HEK293 (cell line): Measurements from ENCODE around the gene DGCR2.

Source experiments
- CTCF ChIA-PET: fragments of 350-600 bp; formaldehyde crosslinking; extraction: SDS; loops from one replicate; lab custom pipeline; 2021; ENCODE audit warnings: antibody characterized with exemption; lab: Yijun Ruan, JAX
- POLR2A ChIA-PET: fragments of 300-600 bp; formaldehyde crosslinking; extraction: SDS; loops from one replicate; lab custom pipeline; 2020; ENCODE audit warnings: antibody characterized with exemption, inconsistent platforms; lab: Yijun Ruan, JAX
- H3K27ac ChIP-seq: fragments of 200-500 bp; sonication (Bioruptor generic); 2 replicates; pipeline ENCODE4 v1.5.1; 2014; ENCODE audit warnings: low read depth, low read length, control low read depth, inconsistent platforms; ENCODE audit errors: extremely low read depth
- H3K36me3 ChIP-seq, 2 experiments: fragments of 200-500 bp in 1 of 2; sonication (Bioruptor generic) in 1 of 2; 1 replicate in 1 of 2; 2 replicates in 1 of 2; pipeline ENCODE4 v1.5.1; 2014 to 2017; ENCODE audit warnings: inconsistent platforms in 2 of 2, low read length in 2 of 2; ENCODE audit not compliant: control insufficient read depth in 2 of 2, insufficient read depth in 1 of 2
- H3K4me1 ChIP-seq: fragments of 200-500 bp; sonication (Bioruptor generic); 2 replicates; pipeline ENCODE4 v1.5.1; 2014; ENCODE audit warnings: mild to moderate bottlenecking, low read length, inconsistent platforms; ENCODE audit not compliant: control insufficient read depth, insufficient read depth
- H3K4me3 ChIP-seq: 2 replicates; pipeline ENCODE4 v1.5.1; 2011; ENCODE audit warnings: low read depth, mild to moderate bottlenecking, control low read depth, low read length, moderate library complexity
- H3K9me3 ChIP-seq: fragments of 200-500 bp; sonication (Bioruptor generic); 2 replicates; pipeline ENCODE4 v1.5.1; 2014; ENCODE audit warnings: low read depth, low read length, inconsistent platforms; ENCODE audit not compliant: control insufficient read depth, insufficient read depth
- KLF8 ChIP-seq: fragments of 450-650 bp; formaldehyde crosslinking; IDR thresholded peaks from 2 replicates; pipeline ENCODE4 v1.5.1; 2016; ENCODE audit warnings: missing biosample characterization, missing genetic modification characterization
- RBAK ChIP-seq: fragments of 450-650 bp; formaldehyde crosslinking; IDR thresholded peaks from 2 replicates; pipeline ENCODE4 v1.5.1; 2016; ENCODE audit warnings: missing biosample characterization, missing genetic modification characterization
- REPIN1 ChIP-seq: fragments of 450-650 bp; formaldehyde crosslinking; IDR thresholded peaks from 2 replicates; pipeline ENCODE4 v1.5.1; 2017; ENCODE audit warnings: missing biosample characterization, missing genetic modification characterization, low read depth
- ZFP69B ChIP-seq: fragments of 450-650 bp; formaldehyde crosslinking; IDR thresholded peaks from 2 replicates; pipeline ENCODE4 v1.5.1; 2016; ENCODE audit warnings: missing biosample characterization, missing genetic modification characterization
- ZNF138 ChIP-seq: fragments of 450-650 bp; formaldehyde crosslinking; IDR thresholded peaks from 2 replicates; pipeline ENCODE4 v1.5.1; 2016; ENCODE audit warnings: missing biosample characterization, missing genetic modification characterization, borderline replicate concordance
- ZNF211 ChIP-seq: fragments of 450-650 bp; formaldehyde crosslinking; IDR thresholded peaks from 2 replicates; pipeline ENCODE4 v1.5.1; 2016; ENCODE audit warnings: low read depth, missing biosample characterization, missing genetic modification characterization
- ZNF302 ChIP-seq: fragments of 450-650 bp; formaldehyde crosslinking; IDR thresholded peaks from 2 replicates; pipeline ENCODE4 v1.5.1; 2016; ENCODE audit warnings: missing biosample characterization, missing genetic modification characterization, low read depth
- ZNF391 ChIP-seq: fragments of 450-650 bp; formaldehyde crosslinking; IDR thresholded peaks from 2 replicates; pipeline ENCODE4 v1.5.1; 2016; ENCODE audit warnings: low read depth, missing biosample characterization, missing genetic modification characterization, borderline replicate concordance
- ZNF558 ChIP-seq: fragments of 450-650 bp; formaldehyde crosslinking; IDR thresholded peaks from 2 replicates; pipeline ENCODE4 v1.5.1; 2016; ENCODE audit warnings: missing biosample characterization, missing genetic modification characterization
- ZNF585B ChIP-seq: fragments of 450-650 bp; formaldehyde crosslinking; IDR thresholded peaks from 2 replicates; pipeline ENCODE4 v1.5.1; 2016; ENCODE audit warnings: missing biosample characterization, missing genetic modification characterization
- ZNF610 ChIP-seq: fragments of 450-650 bp; formaldehyde crosslinking; IDR thresholded peaks from 2 replicates; pipeline ENCODE4 v1.5.1; 2016; ENCODE audit warnings: missing biosample characterization, missing genetic modification characterization, borderline replicate concordance
- TF ChIP-seq, protein P1 (sequence below): fragments of 450-650 bp; formaldehyde crosslinking; IDR thresholded peaks from 2 replicates; pipeline ENCODE4 v1.5.1; 2016; ENCODE audit warnings: missing biosample characterization, missing genetic modification characterization
- TF ChIP-seq, protein P2 (sequence below): fragments of 450-650 bp; formaldehyde crosslinking; IDR thresholded peaks from 2 replicates; pipeline ENCODE4 v1.5.1; 2017; ENCODE audit warnings: missing biosample characterization, mild to moderate bottlenecking, missing genetic modification characterization, moderate library complexity
- TF ChIP-seq, protein P3 (sequence below): fragments of 450-650 bp; formaldehyde crosslinking; IDR thresholded peaks from 2 replicates; pipeline ENCODE4 v1.5.1; 2016; ENCODE audit warnings: missing biosample characterization, missing genetic modification characterization
- TF ChIP-seq, protein P4 (sequence below): fragments of 450-650 bp; formaldehyde crosslinking; IDR thresholded peaks from 2 replicates; pipeline ENCODE4 v1.5.1; 2017; ENCODE audit warnings: missing biosample characterization, missing genetic modification characterization

DGCR2 gene

DNA sequence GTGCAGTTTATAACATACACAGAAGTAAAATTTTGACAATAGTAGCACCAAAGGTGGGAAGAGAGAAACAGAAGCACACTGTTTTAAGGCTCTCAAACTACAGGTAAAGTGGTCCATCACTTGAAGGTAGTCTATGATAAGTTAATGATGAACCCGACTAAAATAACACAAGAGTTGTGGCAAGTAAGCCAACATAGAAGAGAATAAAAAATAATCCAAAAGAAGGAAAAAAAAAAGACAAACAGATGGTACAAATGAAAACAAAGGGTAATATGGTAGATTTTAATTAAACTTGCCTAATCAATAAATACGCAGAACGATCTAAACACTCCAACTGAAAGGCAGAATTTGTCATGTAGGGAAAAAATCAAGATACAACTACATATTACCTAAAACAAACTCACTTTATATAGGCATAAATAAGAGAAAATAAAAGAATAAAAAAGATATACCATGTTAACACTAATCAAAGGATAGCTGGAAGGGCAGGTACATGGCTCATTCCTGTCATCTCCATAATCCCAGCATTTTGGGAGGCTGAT, 31.6 kb downstream of the DGCR2 start:
- POLR2A ChIA-PET = no interaction called here
- no peak for TF ChIP-seq ZNF558 (tag by site-specific recombination)
- TF ChIP-seq ZNF211 = peak; percentile 83
- CTCF ChIA-PET = interaction anchor here (1.4 kb wide), 2 partner anchors 54 to 91 kb away, joined by 3 to 4 read pairs; partner anchors contain the start of gene ESS2
- Histone ChIP-seq H3K4me3 (no peak overlapping the region), H3K4me1 (peaks cover 1% of the 10 kb centered on the region; the same call in 1 of the 2 replicates), H3K36me3 (peaks cover 0 to 22% of the 10 kb centered on the region in 2 experiments; a peak in 2 of 3 replicates), H3K27ac (no peak overlapping the region), H3K9me3 (no peaks in the 10 kb centered on the region)

DNA sequence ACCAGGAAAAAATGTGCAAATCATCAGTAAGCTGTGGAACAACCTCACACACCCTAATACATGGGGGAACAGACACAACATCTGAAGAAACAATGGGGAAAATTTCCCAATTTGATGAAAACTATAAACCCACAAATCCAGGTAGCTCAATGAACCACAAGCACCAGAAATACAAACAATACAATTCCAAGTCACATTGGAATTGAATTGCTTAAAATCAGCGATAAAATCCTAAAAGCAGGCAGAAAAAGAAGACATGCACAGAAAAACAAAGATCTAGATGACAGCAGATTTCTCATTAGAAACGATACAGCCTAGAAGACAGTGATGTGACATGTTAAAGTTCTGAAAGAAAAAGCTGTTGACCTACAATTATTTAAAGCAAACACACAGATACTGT, 32.0 kb downstream of the DGCR2 start:
- ChIA-PET CTCF (interaction anchor here (1.4 kb wide), 2 partner anchors 55 to 91 kb away, joined by 3 to 4 read pairs; partner anchors contain the start of gene ESS2), POLR2A (interaction anchor here (1.1 kb wide), 1 partner anchor 48 kb away, joined by 3 read pairs; no protein-coding TSS in a partner anchor)
- no peak overlapping the region for H3K27ac ChIP-seq
- peaks cover 5% of the 10 kb centered on the region for H3K4me1 ChIP-seq
- no peaks in the 10 kb centered on the region for H3K9me3 ChIP-seq
- H3K36me3 ChIP-seq = peaks cover 0 to 25% of the 10 kb centered on the region in 2 experiments; a peak in 2 of 3 replicates
- H3K4me3 ChIP-seq = no peak overlapping the region
- TF ChIP-seq, protein P1, sequence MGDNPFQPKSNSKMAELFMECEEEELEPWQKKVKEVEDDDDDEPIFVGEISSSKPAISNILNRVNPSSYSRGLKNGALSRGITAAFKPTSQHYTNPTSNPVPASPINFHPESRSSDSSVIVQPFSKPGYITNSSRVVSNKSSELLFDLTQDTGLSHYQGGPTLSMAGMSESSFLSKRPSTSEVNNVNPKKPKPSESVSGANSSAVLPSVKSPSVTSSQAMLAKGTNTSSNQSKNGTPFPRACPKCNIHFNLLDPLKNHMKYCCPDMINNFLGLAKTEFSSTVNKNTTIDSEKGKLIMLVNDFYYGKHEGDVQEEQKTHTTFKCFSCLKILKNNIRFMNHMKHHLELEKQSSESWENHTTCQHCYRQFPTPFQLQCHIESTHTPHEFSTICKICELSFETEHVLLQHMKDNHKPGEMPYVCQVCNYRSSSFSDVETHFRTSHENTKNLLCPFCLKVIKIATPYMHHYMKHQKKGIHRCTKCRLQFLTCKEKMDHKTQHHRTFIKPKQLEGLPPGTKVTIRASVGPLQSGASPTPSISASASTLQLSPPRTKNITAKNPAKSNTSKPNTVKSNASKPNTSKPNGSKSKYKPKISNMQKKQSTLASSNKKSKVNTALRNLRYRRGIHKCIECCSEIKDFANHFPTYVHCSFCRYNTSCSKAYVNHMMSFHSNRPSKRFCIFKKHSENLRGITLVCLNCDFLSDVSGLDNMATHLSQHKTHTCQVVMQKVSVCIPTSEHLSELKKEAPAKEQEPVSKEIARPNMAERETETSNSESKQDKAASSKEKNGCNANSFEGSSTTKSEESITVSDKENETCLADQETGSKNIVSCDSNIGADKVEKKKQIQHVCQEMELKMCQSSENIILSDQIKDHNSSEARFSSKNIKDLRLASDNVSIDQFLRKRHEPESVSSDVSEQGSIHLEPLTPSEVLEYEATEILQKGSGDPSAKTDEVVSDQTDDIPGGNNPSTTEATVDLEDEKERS (tag by site-specific recombination) = no peak
- TF ChIP-seq, protein P2, sequence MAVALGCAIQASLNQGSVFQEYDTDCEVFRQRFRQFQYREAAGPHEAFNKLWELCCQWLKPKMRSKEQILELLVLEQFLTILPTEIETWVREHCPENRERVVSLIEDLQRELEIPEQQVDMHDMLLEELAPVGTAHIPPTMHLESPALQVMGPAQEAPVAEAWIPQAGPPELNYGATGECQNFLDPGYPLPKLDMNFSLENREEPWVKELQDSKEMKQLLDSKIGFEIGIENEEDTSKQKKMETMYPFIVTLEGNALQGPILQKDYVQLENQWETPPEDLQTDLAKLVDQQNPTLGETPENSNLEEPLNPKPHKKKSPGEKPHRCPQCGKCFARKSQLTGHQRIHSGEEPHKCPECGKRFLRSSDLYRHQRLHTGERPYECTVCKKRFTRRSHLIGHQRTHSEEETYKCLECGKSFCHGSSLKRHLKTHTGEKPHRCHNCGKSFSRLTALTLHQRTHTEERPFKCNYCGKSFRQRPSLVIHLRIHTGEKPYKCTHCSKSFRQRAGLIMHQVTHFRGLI (tag by site-specific recombination) = no peak
- TF ChIP-seq, protein P3, sequence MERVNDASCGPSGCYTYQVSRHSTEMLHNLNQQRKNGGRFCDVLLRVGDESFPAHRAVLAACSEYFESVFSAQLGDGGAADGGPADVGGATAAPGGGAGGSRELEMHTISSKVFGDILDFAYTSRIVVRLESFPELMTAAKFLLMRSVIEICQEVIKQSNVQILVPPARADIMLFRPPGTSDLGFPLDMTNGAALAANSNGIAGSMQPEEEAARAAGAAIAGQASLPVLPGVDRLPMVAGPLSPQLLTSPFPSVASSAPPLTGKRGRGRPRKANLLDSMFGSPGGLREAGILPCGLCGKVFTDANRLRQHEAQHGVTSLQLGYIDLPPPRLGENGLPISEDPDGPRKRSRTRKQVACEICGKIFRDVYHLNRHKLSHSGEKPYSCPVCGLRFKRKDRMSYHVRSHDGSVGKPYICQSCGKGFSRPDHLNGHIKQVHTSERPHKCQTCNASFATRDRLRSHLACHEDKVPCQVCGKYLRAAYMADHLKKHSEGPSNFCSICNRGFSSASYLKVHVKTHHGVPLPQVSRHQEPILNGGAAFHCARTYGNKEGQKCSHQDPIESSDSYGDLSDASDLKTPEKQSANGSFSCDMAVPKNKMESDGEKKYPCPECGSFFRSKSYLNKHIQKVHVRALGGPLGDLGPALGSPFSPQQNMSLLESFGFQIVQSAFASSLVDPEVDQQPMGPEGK (tag by site-specific recombination) = no peak
- TF ChIP-seq RBAK = no peak
- TF ChIP-seq KLF8 (tag by site-specific recombination) = no peak
- no peak for TF ChIP-seq ZNF391
- TF ChIP-seq REPIN1 = no peak
- no peak for TF ChIP-seq ZNF302 (tag by site-specific recombination)
- TF ChIP-seq ZNF138 (tag by site-specific recombination) = no peak
- no peak for TF ChIP-seq ZNF585B (tag by site-specific recombination)
- TF ChIP-seq ZNF610 (tag by site-specific recombination) = no peak
- TF ChIP-seq, protein P4, sequence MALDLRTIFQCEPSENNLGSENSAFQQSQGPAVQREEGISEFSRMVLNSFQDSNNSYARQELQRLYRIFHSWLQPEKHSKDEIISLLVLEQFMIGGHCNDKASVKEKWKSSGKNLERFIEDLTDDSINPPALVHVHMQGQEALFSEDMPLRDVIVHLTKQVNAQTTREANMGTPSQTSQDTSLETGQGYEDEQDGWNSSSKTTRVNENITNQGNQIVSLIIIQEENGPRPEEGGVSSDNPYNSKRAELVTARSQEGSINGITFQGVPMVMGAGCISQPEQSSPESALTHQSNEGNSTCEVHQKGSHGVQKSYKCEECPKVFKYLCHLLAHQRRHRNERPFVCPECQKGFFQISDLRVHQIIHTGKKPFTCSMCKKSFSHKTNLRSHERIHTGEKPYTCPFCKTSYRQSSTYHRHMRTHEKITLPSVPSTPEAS (tag by site-specific recombination) = no peak
- TF ChIP-seq ZFP69B (tag by site-specific recombination) = no peak
